GM21619 (cell line): ENCODE data around the gene NAALADL2.
"Not testable (repeated sequence)": the region's sequence is repeated elsewhere in the genome, so short reads cannot be mapped to it uniquely, and the experiment has no call there.

ENCODE experiments used
- ATAC-seq: cut with Tn5 transposase; IDR thresholded peaks from one replicate; pipeline ENCODE4 v1.9.1; 2021; ENCODE audit not compliant: unreplicated experiment

NAALADL2 gene

DNA sequence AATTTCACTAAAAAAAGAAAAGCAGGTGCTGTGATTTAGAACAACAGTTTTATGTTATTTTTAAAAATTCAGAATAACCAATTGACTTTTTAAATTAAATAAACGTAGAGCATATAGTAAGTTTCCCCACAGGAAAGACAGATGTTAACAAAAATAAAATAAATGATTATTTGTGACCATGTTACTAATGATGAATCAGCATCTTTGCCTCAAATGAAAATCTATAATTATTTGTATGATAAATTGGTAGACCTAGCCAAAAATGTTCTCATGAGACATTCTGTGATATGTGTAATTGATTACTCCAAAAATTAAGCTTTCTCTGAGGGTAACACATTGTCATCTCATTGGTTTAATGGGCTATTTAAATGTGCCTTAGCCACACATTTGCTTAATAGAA is 948.0 kb downstream of the NAALADL2 start:
- ATAC-seq, result no peak

DNA sequence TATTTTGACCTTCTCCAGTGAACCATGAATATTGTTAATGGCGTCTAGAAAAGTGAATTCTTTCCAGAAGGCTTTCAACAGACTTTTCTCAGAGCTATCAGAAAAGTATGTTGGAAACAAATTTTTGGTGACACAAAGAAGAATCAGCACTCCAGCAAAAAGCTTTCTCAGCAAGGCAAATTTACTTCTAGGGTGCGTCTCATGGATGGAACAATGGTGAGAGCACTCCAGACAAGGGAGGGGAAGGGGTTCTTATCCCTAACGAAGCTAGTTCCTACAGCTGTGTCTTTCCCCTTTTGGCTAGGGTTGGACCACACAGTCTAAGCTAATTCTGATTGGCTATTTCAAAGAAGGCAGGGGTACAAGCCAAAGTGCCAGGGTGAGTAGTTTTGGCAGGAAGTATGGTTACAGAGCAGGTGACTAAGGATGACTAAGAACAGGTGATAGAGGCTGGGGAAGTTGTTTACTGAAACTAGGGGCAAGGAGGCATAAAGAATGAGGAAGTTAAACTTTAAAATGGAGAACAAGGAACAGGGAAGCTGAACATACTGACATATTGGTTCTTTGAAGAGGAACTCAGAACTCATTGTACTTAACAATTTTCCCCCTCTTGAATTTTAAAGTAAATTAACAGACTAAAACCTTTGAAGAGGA is 959.8 kb downstream of the NAALADL2 start:
- no peak for ATAC-seq

DNA sequence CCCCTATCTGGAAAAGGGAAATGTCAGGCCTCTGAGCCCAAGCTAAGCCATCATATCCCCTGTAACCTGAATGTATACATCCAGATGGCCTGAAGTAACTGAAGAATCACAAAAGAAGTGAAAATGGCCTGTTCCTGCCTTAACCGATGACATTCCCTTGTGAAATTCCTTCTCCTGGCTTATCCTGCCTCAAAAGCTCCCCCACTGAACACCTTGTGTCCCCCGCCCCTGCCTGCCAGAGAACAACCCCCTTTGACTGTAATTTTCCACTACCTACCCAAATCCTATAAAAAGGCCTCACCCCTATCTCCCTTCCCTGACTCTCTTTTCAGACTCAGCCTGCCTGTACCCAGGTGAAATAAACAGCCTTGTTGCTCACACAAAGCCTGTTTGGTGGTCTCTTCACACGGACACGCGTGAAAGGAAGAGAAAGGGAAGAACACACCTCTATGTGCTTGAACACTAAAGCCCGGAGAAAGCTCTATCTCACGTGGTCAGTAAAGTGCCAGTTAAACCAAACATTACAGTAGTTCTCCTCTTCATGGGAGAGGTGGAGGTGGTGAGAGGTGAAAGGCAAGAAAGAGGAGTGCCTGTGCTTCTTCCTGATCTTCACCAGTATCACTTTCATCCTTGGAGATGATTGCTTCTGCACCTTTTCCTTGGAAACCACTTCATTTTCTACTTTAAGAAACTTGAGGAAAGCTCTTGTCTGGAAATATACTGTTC is 963.8 kb downstream of the NAALADL2 start:
- ATAC-seq, result not testable (repeated sequence)

DNA sequence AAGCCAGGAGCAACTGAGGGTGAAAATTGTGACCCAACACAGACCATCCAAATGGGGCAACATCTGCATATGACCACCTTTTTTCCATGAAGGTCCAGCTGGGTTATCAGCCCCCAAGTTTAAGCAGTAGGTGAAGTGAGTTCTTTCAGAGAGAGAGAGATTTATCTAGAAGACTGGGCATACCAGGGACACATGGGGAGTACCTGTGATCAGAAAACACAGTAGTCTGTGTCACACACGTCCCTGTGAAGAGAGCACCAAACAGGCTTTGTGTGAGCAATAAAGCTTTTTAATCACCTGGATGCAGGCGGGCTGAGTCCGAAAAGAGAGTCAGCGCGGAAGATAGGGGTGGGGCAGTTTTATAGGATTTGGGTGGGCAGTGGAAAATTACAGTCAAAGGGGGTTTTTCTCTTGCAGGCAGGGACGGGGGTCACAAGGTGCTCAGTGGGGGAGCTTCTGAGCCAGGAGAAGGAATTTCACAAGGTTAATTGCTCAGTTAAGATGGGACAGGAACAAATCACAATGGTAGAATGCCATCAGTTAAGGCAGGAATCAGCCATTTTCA is 966.0 kb downstream of the NAALADL2 start:
- not testable (repeated sequence) for ATAC-seq

DNA sequence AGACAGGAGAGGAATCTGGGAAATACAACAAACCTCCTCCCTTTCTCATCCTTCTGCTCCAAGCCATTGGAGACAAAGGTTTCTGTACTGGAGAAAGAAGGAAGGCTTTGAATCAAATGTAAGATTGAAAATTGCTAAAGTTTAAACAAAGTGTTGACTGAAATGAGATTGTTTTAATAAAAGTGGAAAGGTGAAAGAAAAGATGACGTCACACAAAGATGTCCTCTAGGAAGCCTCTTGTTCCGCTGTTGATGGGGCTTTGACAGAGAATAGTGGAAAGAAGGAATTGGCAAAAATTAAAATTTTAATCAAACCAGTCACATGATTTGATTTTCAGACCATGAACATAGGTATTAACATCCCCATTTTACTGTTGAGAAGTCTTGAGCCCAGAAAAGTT is 967.6 kb downstream of the NAALADL2 start:
- no peak for ATAC-seq

DNA sequence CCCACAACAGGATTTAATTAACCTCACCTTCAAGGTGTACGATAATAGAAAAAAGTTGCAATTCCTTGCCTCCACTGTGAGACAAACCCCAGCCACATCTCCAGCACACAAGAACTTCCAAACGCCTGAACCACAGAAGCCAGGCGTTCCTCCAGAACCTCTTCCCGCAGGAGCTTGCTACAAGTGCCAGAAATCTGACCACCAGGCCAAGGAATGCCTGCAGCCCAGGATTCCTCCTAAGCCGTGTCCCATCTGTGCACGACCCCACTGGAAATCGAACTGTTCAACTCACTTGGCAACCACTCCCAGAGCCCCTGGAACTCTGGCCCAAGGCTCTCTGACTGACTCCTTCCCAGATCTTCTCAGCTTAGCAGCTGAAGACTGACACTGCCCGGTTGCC is 970.7 kb downstream of the NAALADL2 start:
- not testable (repeated sequence) for ATAC-seq

DNA sequence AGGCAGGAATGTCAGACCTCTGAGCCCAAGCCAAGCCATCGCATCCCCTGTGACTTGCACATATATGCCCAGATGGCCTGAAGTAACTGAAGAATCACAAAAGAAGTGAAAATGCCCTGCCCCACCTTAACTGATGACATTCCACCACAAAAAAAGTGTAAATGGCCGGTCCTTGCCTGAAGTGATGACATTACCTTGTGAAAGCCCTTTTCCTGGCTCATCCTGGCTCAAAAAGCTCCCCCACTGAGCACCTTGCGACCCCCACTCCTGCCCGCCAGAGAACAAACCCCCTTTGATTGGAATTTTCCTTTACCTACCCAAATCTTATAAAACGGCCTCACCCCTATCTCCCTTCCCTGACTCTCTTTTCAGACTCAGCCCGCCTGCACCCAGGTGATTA is 976.6 kb downstream of the NAALADL2 start:
- not testable (repeated sequence) for ATAC-seq

DNA sequence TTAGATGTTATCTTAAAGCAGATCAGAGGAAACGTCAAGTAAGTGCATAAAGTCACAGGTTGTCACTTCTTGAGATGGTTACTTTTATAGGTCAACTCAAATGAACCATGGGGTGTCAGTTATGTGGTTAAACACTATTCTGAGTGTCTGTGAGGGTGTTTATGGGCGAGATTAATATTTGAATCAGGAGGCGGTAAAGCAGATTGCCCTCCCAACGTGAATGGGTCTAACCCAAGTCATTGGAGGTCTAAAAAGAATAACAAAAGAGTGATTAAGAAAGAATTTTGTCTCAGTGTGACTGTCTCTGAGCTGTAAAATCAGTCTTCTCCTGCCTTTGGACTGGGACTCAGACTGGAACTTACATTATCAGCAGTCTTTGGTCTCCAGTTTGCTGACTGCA is 977.5 kb downstream of the NAALADL2 start:
- no peak for ATAC-seq

DNA sequence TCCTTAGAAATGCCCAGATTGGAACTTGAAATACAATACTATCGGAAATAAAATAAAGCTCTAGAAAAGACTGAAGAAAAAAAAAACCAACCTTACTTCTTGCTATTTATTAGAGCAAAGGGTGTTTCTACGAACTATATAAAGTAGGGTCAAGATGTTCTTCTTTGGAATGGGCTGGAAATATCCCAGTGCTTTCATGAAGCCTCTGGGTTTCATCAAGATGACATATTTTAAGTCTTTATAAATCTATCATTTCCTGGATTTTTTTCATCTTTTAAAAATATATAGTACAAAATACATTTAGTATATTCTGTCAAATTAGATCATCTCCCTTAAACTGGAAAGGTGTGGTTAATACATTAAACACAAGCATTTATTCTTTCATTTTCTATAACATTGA is 978.8 kb downstream of the NAALADL2 start:
- ATAC-seq, result no peak

DNA sequence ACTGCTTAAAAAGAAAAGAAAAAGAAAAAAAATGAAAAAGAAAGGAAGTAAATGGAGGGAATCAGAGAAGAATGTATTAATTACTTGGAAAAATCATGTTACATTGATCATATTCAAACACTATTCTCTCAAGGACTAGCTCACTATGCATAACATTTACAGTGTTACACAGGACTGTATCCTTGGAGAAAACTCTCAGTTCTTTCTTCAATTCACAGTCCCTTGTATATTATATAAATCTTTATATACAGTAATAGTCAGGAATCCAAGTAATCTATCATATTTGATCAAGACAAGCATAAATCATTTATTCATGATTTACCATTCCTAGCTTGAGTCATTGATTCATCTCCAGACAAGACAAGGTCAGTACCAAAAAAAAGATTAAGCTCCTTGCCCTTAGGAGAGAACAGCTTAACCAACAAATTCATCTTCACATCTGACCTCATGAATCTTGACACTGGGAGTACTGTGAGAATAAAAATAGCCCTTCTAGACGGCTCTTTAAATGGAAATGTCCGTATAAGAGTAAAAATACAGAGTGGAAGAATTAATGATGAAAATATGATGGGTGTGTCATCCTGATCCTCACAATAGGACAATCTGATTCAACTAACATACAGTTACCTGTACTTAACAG is 980.4 kb downstream of the NAALADL2 start:
- no peak for ATAC-seq

DNA sequence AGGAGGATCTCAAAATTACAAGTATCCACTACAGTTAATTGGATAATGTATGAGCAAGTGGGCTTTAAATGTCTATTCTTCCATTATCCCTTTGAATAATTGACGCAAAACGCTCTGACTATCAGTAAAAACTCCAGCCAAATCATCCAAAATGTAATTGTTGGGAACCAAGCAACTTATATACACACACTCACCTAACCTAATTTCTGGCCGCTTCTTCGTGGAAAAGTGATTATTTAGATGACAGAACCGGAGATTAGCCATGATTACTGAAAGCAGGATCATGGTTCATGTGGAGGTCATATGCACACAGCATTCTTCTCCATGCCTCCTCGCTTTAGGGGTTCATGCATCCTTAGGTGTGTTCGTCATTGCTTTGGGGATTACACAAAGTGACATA is 992.4 kb downstream of the NAALADL2 start:
- ATAC-seq, result no peak

DNA sequence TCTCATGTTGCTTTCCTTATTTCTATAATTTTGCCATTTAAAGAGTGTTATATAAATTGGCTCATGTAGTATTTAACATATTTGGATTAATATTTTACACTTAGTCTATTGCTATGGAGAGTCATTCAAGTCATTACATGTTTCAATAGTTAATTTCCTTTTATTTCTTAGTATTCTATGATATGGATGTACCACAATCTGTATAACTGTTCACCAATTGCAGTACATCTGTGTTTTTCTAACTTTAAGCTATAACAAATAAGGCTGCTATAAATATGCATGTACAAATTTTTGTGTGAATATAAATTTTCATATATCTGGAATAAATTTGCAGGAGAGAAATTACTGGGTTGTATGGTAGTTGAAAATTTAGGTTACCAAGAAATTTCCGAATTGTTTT is 993.4 kb downstream of the NAALADL2 start:
- ATAC-seq, result no peak

DNA sequence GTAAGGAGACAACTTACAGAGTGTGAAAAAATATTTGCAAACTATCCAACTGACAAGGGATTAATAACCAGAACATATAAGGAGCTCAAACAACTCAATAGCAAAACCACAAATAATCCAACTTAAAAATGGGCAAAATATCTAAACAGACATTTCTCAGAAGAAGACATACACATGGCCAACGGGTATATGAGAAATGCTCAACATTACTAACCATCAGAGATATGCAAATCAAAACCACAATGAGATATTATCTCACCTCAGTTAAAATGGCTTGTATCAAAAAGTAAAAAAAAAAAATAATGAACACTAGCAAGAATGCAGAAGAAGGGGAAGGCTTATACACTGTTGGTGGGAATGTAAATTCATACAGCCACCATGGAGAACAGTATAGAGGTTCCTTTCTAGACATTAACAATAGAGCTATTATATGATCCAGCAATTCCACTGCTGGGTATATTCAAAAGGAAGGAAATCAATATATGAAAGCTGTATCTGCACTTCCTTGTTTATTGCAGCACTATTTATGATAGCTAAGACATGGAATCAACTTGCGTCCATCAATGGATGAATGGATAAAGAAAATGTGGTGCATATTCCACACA is 998.6 kb downstream of the NAALADL2 start:
- no peak for ATAC-seq
